GM21737 (cell line): ENCODE data around the gene NDUFV2.
"Not testable (repeated sequence)": the region's sequence is repeated elsewhere in the genome, so short reads cannot be mapped to it uniquely, and the experiment has no call there.

Source experiments
- ATAC-seq: cut with Tn5 transposase; IDR thresholded peaks from one replicate; pipeline ENCODE4 v1.9.1; 2021; ENCODE audit warnings: mild to moderate bottlenecking, moderate library complexity; ENCODE audit not compliant: unreplicated experiment

The NDUFV2 gene

DNA sequence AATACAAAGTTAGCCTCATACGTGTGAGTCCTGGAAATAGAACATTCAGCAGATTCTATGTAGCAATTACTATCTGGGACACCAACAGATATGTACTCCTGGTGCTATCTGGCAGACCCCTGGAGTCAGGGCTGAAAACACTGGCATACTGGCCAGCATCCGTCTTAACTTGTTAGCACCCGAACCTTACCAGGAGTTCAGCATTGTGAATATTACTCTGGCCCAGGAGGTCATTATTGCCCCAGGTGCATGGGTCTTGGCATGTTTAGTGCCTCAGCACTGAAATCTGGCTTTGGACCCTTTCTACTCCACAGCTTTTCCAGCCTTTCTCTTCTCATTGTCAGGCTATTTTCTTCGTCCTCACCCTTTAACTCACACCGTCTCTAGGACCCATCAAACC is 11.9 kb upstream of the NDUFV2 start:
- no peak for ATAC-seq

GRCh38 chr18:9091066-9091476 is 11.4 kb upstream of the NDUFV2 start:
- no peak for ATAC-seq

- no peak for ATAC-seq
Observed at GRCh38 chr18:9092665-9093064, 9.8 kb upstream of the NDUFV2 start.

DNA sequence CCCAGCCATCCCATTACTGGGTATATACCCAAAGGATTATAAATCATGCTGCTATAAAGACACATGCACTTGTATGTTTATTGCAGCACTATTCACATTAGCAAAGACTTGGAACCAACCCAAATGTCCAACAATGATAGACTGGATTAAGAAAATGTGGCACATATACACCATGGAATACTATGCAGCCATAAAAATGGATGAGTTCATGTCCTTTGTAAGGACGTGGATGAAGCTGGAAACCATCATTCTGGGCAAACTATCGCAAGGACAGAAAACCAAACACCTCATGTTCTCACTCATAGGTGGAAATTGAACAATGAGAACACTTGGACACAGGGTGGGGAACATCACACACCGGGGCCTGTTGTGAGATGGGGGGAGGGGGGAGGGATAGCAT is 9.4 kb upstream of the NDUFV2 start:
- ATAC-seq, result not testable (repeated sequence)

- ATAC-seq, result no peak
Observed at GRCh38 chr18:9094307-9095226, 7.9 kb upstream of the NDUFV2 start.

GRCh38 chr18:9095297-9096006 is 7.0 kb upstream of the NDUFV2 start:
- ATAC-seq, result peak; percentile 85

DNA sequence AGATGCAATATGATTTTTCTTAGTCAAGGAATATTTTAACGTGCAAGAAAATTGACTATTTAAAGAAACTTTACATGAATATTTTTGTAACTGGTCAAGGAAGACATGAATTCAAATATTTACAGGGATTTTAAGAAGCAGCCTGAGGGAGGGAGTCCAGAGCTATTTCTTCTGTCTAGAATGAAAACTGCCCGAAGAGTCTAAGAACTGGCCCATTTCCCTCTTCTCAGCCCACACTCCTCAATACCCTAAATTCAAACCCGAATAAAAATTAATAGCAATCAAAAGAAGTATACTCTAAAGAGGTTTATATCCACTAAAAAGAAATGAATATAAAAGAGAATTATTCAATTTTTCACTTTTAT is 6.5 kb upstream of the NDUFV2 start:
- no peak for ATAC-seq

- ATAC-seq, result no peak
Observed at GRCh38 chr18:9096685-9097084, 5.8 kb upstream of the NDUFV2 start.

DNA sequence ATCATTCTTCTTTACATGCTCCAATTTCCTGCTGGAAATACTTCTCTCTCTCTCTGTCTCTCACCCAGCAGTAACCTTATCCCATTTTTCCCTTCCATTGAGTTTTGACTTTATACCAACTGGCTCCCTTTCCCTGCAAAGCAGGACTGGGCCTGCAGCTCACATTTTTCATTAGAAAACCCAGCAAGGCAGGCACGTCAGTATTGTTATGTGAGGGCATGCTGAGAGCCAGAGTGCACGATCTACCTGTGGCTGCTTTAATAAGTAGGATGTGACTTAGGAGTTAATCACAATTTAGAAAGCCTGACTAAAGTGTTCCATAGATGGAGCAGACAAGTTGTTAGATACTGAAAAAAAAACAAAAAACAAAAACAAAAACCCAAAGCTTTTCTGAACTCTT is 5.2 kb upstream of the NDUFV2 start:
- no peak for ATAC-seq

GRCh38 chr18:9100796-9101195 is 1.7 kb upstream of the NDUFV2 start:
- no peak for ATAC-seq

DNA sequence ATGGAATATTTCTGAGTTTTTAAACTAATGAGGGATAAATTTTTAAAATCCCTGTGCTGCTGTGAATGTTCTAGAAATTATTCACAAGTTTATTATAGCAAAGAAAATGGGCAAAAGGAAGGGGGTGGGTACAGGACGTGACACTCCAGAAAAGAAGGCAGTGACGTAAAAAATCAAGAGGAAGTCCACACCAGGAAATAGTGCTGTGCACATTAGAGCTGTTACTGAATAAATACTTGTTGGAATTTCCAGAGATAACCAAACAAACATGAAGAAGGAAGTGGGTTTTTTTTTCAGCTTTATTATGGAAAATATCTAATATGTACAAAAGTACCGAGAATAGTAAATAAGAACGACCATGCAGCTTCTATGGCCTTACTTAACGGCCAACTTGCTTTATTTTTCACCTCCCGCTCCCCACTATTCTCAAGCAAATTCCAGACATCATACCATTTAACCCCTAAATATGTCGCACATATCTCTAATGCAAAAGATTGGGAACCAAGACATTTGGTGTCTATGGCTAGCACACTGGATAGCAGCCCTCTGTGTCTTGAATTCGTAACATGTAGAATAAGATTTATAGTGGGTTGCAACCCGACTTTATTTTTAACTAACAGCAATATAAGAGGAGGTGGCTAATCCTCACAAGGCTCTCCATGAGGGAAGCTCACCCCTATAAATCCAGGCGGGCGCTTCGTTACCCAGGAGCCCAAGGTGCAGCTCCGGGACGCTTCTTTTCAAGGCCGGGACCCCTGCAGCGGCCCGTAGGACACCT is 580 bp upstream of the NDUFV2 start:
- peak; percentile 1 for ATAC-seq

GRCh38 chr18:9103376-9103873 is 926 bp downstream of the NDUFV2 start:
- ATAC-seq, result no peak

- ATAC-seq, result no peak
Observed at GRCh38 chr18:9104244-9104901, 1.9 kb downstream of the NDUFV2 start.

DNA sequence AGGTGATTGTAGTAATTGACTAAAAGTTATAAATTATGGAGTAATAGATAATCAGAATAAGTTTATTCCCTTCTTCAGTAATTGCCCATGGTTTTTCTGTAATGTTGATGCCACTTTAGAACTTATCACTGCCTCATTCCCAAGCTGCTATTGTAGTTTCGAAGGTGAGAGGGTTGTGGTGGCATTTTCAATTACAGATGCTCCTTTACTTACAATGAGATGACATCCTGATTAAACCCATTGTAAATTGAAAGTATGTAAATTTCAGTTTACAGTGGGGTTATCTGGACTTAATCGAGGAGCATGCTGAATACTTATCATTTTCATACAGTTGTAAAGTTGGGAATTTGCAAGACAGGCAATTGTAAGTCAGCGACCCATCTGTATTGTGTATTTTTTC is 2.9 kb downstream of the NDUFV2 start:
- ATAC-seq, result no peak

DNA sequence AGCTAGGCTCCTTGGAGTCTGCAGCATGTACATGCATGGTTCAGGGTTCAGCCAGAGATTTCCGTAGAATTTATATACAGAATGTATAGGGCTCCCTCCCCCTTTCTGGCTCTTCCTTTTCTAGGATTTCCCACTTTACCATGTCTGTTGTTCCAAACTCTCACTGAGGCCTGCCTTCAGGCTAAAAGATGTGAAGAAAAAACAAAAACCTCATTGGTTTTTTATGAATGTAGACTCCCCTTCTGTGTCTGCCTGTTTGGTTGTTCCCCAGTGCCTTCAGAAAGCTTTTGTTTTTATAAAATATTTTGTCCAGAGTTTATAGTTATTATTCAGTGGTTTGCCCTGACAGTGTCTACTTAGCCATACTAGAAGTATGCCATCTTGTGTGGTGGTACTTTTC is 3.6 kb downstream of the NDUFV2 start:
- ATAC-seq, result no peak

GRCh38 chr18:9106800-9107584 is 4.5 kb downstream of the NDUFV2 start:
- ATAC-seq, result no peak

GRCh38 chr18:9108911-9109310 is 6.4 kb downstream of the NDUFV2 start:
- no peak for ATAC-seq

DNA sequence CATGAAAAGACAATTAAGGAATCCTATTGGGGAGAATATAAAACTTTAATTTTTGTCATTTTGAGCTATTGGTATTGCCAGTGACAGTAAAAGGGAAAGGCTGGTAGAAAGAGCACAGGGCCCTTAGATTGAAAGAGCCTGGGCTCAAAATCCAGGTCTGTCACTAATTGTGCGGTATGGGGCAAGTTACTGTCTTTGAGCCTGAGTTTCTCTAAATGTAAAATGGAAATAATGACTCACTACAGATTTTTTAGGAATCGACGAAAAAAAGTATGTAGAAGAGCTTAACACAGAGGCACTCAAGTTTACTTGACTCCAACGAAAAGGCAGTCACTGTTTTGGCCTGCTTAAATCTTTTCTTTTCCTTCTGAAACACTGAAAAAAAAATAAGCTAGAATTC is 7.0 kb downstream of the NDUFV2 start:
- ATAC-seq, result no peak

DNA sequence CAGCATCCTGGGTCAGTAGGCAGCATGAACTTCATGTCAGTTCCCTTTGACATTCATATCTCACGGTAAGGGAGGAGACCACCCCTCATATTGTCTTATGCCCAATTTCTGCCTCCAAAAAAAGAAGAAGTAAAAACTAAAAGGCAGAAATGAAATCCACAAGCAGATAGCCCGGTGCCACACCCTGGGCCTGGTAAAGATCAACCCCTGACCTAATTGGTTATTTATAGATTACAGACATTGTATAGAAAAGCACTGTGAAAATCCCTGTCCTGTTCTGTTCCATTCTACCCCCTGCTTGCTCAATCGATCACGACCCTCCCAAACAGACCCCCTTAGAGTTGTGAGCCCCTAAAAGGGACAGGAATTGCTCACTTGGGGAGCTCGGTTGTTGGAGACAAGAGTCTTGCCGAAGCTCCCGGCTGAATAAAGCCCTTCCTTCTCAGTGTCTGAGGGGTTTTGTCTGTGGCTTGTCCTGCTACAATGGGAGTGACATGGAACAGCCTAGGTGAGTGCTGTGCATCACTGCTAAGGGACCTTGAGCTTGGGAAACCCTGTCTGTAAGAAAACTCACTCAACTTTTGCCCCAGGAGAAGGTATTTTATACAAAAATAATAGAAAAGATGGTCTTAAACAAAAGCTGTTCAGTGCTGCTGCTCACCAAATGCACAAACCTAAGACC is 11.1 kb downstream of the NDUFV2 start:
- no peak for ATAC-seq
